CD4-positive, alpha-beta T cell (primary cell): Measurements from ENCODE around the gene TTC9B. TPM values are rescaled to one million over a fixed set of nuclear protein-coding genes. Genes with fewer than 3 reads are reported as not detected.

ENCODE experiments used
- ATAC-seq: fragments of 200-7000 bp; cut with Tn5 transposase; one replicate; pipeline ENCODE4 v1.10.0; 2022; ENCODE audit warnings: mild to moderate bottlenecking; ENCODE audit not compliant: poor library complexity
- CTCF ChIA-PET: fragments of 350-600 bp; sonication (Branson Sonifier 250); formaldehyde crosslinking; loops from one replicate; lab custom pipeline; 2021; ENCODE audit warnings: antibody characterized with exemption, inconsistent platforms; lab: Charles Lee
- POLR2A ChIA-PET: fragments of 350-600 bp; sonication (Branson Sonifier 250); formaldehyde crosslinking; loops from one replicate; lab custom pipeline; 2021; ENCODE audit warnings: antibody characterized with exemption, inconsistent platforms; lab: Charles Lee
- DNase-seq, 14 experiments: peaks; one replicate each; pipeline ENCODE4 v3.0.0-alpha.2; 2013 to 2020; ENCODE audit warnings: mixed read lengths in 2 of 14
- H3K27ac ChIP-seq, 2 donors: one replicate each; pipeline versions ENCODE4 v1.5.1 to v1.7.0; 2013; ENCODE audit warnings: low read length in 2 of 2, low read depth in 1 of 2, mild to moderate bottlenecking in 1 of 2
- H3K27me3 ChIP-seq, 2 experiments: 1 replicate in 1 of 2; 2 replicates in 1 of 2; pipeline versions ENCODE4 v1.6.1 to v1.7.0; 2013; ENCODE audit warnings: low read length in 2 of 2, control low read depth in 1 of 2, mild to moderate bottlenecking in 1 of 2, moderate library complexity in 1 of 2; ENCODE audit not compliant: insufficient read depth in 2 of 2, control insufficient read depth in 1 of 2
- H3K36me3 ChIP-seq: one replicate; pipeline ENCODE4 v1.6.1; 2013; ENCODE audit warnings: low read length, control low read depth; ENCODE audit not compliant: insufficient read depth
- H3K4me1 ChIP-seq: one replicate; pipeline ENCODE4 v1.6.1; 2013; ENCODE audit warnings: low read length, control low read depth; ENCODE audit not compliant: insufficient read depth
- H3K4me3 ChIP-seq: one replicate; pipeline ENCODE4 v1.5.1; 2013; ENCODE audit warnings: mild to moderate bottlenecking, low read length, moderate library complexity
- H3K9me3 ChIP-seq, 2 experiments: 1 replicate in 1 of 2; 2 replicates in 1 of 2; pipeline versions ENCODE4 v1.6.1 to v1.7.0; 2013; ENCODE audit warnings: low read length in 2 of 2, mild to moderate bottlenecking in 2 of 2, control low read depth in 1 of 2, moderate library complexity in 1 of 2; ENCODE audit not compliant: control insufficient read depth in 1 of 2, insufficient read depth in 1 of 2
- H3K27ac Mint-ChIP-seq: one replicate; pipeline ENCODE4 v1.8.0; 2020; ENCODE audit warnings: mixed read lengths
- H3K27me3 Mint-ChIP-seq: one replicate; pipeline ENCODE4 v1.8.0; 2021; ENCODE audit warnings: mixed read lengths
- H3K36me3 Mint-ChIP-seq: one replicate; pipeline ENCODE4 v1.8.0; 2021; ENCODE audit warnings: low read depth, mixed read lengths
- H3K4me1 Mint-ChIP-seq: one replicate; pipeline ENCODE4 v1.8.0; 2021; ENCODE audit warnings: low read depth, mixed read lengths
- H3K4me3 Mint-ChIP-seq: one replicate; pipeline ENCODE4 v1.8.0; 2020; ENCODE audit warnings: mild to moderate bottlenecking, mixed read lengths
- H3K9me3 Mint-ChIP-seq: one replicate; pipeline ENCODE4 v1.8.0; 2020; ENCODE audit warnings: mixed read lengths
- intact Hi-C, 2 experiments: fragments of 100-400 bp; cut with DNase I in 1 of 2; cut with micrococcal nuclease in 1 of 2; formaldehyde crosslinking; loops; one replicate each; pipeline versions ENCODE4 v1.15.1 to v1.9.0; 2023 to 2025; cut with DNase I, micrococcal nuclease
- total RNA-seq, 174 experiments: library from RNA in 2 of 174; stranded (reverse) in 2 of 174; gene quantifications; one replicate each; pipeline ENCODE4 v1.2.3 and lab custom pipeline; 2021 to 2026
- TF ChIP-seq, protein P1 (sequence below): fragments of 200-600 bp; IDR thresholded peaks from one replicate; pipeline ENCODE4 v1.8.0; 2022; ENCODE audit warnings: antibody characterized with exemption, mild to moderate bottlenecking

Gene TTC9B
- total RNA-seq, 2 experiments from 2014 or later = not detected

DNA sequence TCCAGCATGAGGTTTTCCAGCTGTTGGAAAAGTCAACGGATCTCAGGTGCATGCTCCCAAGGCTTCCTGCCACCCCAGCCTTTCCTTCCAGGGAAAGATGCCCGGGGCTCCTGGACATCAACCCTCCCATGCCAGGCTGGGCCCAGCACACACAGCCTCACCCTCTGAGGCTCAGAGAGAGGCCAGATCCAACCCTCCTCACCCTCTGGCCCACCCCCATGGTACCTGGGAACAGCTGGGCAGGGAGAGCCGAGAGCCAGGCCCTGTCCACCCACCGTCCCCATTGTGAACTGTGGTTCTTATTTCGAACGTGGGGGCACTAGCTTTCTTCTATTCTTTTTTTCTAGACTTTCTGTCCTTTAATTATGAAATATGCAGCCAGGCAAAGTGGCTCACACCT, 18.2 kb upstream of the TTC9B start:
- H3K36me3 ChIP-seq = peaks cover 71% of the 10 kb centered on the region

DNA sequence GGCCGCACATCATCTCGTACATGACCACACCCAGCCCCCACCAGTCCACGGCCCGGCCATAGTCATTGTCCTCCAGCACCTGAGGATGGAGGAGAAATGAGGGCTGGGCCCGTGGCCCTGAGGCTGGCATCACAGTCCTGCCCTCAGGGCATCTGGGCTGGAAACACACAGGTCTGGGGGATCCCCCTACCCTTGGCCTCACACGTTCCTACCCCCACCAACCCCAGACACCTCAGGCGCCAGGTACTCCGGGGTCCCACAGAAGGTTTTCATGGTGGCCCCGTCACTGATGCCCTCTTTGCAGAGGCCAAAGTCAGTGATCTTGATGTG, 17.8 kb upstream of the TTC9B start:
- ATAC-seq (no peak), DNase-seq (no peak)
- no peak overlapping the region for H3K4me3 Mint-ChIP-seq
- intact Hi-C loops = no loop called here
- no peaks in the 10 kb centered on the region for H3K27me3 Mint-ChIP-seq
- H3K27ac Mint-ChIP-seq = no peak overlapping the region
- POLR2A ChIA-PET = no interaction called here
- Histone ChIP-seq H3K4me3 (no peak overlapping the region), H3K9me3 (no peaks in the 10 kb centered on the region), H3K27me3 (no peaks in the 10 kb centered on the region), H3K27ac (no peak overlapping the region), H3K36me3 (peaks cover 71% of the 10 kb centered on the region), H3K4me1 (no peaks in the 10 kb centered on the region)
- H3K9me3 Mint-ChIP-seq = no peaks in the 10 kb centered on the region
- H3K4me1 Mint-ChIP-seq = no peaks in the 10 kb centered on the region
- peaks cover 69% of the 10 kb centered on the region for H3K36me3 Mint-ChIP-seq
- TF ChIP-seq, protein P1, sequence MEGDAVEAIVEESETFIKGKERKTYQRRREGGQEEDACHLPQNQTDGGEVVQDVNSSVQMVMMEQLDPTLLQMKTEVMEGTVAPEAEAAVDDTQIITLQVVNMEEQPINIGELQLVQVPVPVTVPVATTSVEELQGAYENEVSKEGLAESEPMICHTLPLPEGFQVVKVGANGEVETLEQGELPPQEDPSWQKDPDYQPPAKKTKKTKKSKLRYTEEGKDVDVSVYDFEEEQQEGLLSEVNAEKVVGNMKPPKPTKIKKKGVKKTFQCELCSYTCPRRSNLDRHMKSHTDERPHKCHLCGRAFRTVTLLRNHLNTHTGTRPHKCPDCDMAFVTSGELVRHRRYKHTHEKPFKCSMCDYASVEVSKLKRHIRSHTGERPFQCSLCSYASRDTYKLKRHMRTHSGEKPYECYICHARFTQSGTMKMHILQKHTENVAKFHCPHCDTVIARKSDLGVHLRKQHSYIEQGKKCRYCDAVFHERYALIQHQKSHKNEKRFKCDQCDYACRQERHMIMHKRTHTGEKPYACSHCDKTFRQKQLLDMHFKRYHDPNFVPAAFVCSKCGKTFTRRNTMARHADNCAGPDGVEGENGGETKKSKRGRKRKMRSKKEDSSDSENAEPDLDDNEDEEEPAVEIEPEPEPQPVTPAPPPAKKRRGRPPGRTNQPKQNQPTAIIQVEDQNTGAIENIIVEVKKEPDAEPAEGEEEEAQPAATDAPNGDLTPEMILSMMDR = no peak
- CTCF ChIA-PET = no interaction called here

More for the DNA sequence above, 18.2 kb upstream of the TTC9B start:
- H3K9me3 ChIP-seq = no peaks in the 10 kb centered on the region
- no peak overlapping the region for H3K27ac ChIP-seq
- H3K27me3 ChIP-seq = no peaks in the 10 kb centered on the region
- ATAC-seq (no peak), DNase-seq (no peak)
- intact Hi-C loops = no loop called here
- Mint-ChIP-seq H3K27ac (no peak overlapping the region), H3K36me3 (peaks cover 73% of the 10 kb centered on the region), H3K27me3 (no peaks in the 10 kb centered on the region), H3K4me3 (no peak overlapping the region), H3K9me3 (no peaks in the 10 kb centered on the region), H3K4me1 (no peaks in the 10 kb centered on the region)
- TF ChIP-seq, protein P1 = no peak
- ChIA-PET POLR2A (no interaction called here), CTCF (no interaction called here)
- no peak overlapping the region for H3K4me3 ChIP-seq
- H3K4me1 ChIP-seq = no peaks in the 10 kb centered on the region

DNA sequence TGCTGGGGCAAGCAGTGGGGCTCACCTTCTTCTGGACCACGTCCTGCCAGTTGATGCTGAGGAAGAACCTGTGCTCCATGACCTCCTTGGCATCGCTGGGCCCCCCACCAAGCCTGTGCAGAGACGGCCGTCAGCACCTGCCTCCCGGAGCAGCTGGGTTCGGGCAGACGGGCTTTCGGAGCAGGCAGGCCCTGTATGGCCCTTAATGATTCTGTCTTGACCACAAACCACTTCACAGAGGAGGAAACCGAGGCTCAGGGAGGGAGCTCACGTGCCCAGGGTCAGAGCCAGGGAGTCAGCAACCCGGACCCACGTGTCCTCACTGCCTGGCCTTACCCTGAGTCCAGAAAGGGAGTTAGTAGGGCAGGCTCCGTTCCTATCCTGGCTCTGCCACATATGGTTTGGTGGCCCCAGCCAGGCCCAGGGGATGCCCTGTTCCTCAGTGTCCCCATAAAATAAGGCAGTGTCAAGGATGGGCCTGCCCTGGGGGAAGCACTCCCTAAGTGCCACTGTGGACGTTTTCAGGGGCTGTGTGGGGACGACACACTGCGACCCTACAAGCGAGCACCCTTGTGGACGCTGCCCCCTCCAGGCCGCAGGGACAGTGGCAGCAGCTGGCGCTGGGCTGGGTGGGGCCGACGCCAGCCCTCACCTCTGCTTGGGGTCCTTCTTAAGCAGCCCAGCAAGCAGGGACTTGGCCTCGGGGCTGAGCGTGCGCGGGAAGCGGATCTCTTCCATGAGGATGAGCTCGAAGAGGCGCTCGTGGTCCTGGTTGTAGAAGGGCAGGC, 17.2 kb upstream of the TTC9B start:
- H3K9me3 Mint-ChIP-seq = no peaks in the 10 kb centered on the region
- ATAC-seq = no peak
- Histone ChIP-seq H3K36me3 (peaks cover 70% of the 10 kb centered on the region), H3K4me3 (no peak overlapping the region), H3K9me3 (no peaks in the 10 kb centered on the region), H3K27me3 (no peaks in the 10 kb centered on the region), H3K4me1 (no peaks in the 10 kb centered on the region), H3K27ac (no peak overlapping the region)
- intact Hi-C loops = no loop called here
- ChIA-PET CTCF (no interaction called here), POLR2A (no interaction called here)
- no peaks in the 10 kb centered on the region for H3K4me1 Mint-ChIP-seq
- H3K27ac Mint-ChIP-seq = no peak overlapping the region
- TF ChIP-seq, protein P1 = no peak
- no peaks in the 10 kb centered on the region for H3K27me3 Mint-ChIP-seq
- peaks cover 65% of the 10 kb centered on the region for H3K36me3 Mint-ChIP-seq
- no peak for DNase-seq
- H3K4me3 Mint-ChIP-seq = no peak overlapping the region
